ENCODE measurements around the gene MRPS18B.
A peak's percentile ranks its signal among the peaks of the same experiment; 100 is the strongest.

MRPS18B gene

DNA sequence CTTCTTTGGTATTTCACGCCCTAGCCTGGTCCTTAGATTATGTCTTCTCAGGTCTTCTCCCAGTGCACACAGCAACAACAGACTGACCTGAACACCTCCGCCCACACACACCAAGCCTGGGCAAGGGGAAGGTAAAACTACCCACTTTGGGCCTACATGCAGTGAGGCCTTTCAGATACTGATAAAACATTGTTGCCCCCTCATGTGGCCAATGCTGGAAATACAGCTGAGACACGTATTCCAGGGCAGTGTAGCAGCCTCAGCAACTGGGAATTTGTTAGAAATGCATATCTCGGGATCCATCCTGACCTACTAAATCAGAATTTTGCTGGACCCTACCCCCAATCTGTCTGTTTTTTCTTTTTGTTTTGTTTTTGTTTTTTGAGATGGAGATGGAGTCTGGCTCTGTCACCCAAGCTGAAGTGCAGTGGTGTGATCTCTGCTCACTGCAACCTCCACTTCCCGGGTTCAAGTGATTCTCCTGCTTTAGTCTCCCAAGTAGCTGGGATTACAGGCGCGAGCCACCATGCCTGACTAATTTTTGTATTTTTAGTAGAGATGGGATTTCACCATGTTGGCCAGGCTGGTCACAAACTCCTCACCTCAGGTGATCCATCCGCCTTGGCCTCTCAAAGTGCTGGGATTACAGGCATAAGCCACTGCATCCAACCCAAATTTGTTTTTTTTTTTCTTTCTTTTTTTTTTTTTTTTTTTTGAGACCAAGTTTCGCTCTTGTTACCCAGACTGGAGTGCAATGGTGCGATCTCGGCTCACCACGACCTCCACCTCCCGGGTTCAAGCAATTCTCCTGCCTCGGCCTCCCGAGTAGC lies 20.1 kb upstream of the MRPS18B start:
- TF ChIP-seq POLR2A (IDR thresholded peaks at IDR 0.05; ENCODE audit: low read length): peak; percentile 51
- DNase-seq: peak; percentile 72 to 86

DNA sequence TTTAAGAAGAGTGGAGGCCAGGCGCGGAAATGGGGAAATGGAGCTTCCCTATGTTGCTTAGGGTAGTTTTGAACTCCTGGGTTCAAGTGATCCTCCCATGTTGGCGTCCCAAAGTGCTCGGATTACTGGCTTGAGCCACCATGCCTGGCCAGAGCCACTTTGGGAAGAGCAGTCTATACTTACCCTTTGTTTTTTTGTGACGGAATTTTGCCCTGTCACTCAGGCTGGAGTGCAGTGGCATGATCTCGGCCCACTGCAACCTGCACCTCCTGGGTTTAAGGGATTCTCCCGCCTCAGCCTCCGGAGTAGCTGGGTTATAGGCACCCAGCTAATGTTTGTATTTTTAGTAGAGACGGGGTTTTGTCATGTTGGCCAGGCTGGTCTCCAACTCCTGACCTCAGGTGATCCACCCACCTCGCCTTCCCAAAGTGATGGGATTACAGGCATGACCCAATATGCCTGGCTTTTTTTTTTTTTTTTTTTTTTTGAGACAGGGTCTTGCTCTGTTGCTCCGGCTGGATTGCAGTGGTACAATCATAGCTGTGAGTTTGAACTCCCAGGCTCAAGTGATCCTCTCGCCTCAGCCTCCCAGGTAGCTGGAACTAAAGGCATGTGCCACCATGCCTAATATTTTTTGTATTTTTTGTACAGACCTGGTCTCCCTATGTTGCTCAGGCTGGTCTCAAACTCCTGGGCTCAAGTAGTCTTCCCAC lies 18.6 kb upstream of the MRPS18B start:
- TF ChIP-seq GATA1 (IDR thresholded peaks at IDR 0.05; ENCODE audit: low read depth, low read length) (no peak), POLR2A (IDR thresholded peaks at IDR 0.05; ENCODE audit: low read length) (peak; percentile 54)
- DNase-seq: no peak

DNA sequence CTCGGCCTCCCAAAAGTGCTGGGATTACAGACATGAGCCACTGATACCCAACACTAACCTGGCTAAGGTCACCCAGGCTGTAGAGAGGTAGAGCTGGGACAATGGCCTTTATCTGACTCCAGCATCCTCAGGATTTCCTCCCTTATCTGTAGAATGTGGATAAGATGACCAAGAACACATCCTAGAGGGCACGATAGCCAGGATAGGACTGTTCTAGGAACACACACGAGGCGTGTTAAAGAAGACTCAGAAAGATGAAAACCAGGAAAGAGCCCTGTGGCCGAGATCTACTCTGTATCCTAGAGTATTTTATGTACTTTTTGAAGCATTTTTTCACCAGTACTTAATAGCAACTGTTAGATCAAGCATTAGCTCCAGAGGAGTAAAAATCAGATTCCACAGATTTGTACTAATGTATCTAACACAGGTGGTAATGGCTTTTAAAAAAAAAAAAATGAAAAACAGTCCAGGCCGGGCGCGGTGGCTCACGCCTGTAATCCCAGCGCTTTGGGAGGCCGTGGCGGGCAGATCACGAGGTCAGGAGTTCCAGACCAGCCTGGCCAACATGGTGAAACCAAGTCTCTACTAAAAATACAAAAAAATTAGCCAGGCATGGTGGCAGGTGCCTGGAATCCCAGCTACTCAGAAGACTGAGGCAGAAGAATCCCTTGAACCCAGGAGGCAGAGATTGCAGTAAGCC lies 17.9 kb upstream of the MRPS18B start:
- no peak for TF ChIP-seq POLR2A (IDR thresholded peaks at IDR 0.05; ENCODE audit: low read length)
- no peak for TF ChIP-seq GATA1 (IDR thresholded peaks at IDR 0.05; ENCODE audit: low read depth, low read length)
- no peak for DNase-seq

DNA sequence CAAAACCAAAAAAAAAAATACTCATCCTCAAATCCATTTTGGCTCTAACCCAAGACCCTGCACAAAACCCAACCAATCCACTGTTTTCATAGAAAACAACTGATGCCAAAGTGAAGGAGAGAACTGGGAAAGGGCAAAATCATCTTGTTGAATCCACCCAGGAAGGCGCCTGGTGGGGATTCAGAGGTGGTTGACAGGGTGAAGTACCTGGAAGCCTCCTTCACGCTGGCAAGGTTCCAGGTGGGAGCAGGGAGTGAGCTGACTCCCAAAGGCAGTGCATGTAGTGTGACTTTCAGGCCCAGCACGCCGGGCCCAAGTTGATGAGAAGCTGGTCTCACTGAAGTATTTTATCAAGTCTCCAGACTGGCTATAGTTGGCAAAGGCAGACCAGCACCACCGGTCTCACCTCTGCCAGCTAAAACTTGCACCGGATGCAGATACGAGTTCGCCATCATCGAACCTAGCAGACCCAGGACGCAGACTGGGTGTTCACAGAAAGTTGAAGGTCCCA lies 17.1 kb upstream of the MRPS18B start:
- DNase-seq: no peak
- no peak for TF ChIP-seq POLR2A (IDR thresholded peaks at IDR 0.05; ENCODE audit: low read length)
- TF ChIP-seq GATA1 (IDR thresholded peaks at IDR 0.05; ENCODE audit: low read depth, low read length): no peak

DNA sequence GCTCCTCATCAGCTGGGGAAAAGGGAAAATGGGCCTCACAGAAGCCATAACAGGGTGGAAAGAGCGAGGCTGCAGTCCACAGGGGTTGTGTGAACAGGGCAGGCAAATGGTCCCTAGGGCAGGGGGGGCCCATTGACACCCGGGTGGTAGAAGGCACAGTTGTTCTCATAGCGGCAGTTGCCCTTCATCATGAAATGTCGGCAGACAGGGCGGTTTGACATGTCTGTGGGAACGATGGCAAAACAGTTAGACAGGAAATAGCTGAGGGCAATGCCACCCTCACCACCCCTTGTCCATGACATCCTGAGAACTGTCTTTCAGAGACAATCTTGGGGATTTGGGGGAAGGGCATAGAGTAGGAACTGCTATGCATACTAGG lies 16.2 kb upstream of the MRPS18B start:
- no peak for TF ChIP-seq GATA1 (IDR thresholded peaks at IDR 0.05; ENCODE audit: low read depth, low read length)
- no peak for TF ChIP-seq POLR2A (IDR thresholded peaks at IDR 0.05; ENCODE audit: low read length)
- DNase-seq: no peak

DNA sequence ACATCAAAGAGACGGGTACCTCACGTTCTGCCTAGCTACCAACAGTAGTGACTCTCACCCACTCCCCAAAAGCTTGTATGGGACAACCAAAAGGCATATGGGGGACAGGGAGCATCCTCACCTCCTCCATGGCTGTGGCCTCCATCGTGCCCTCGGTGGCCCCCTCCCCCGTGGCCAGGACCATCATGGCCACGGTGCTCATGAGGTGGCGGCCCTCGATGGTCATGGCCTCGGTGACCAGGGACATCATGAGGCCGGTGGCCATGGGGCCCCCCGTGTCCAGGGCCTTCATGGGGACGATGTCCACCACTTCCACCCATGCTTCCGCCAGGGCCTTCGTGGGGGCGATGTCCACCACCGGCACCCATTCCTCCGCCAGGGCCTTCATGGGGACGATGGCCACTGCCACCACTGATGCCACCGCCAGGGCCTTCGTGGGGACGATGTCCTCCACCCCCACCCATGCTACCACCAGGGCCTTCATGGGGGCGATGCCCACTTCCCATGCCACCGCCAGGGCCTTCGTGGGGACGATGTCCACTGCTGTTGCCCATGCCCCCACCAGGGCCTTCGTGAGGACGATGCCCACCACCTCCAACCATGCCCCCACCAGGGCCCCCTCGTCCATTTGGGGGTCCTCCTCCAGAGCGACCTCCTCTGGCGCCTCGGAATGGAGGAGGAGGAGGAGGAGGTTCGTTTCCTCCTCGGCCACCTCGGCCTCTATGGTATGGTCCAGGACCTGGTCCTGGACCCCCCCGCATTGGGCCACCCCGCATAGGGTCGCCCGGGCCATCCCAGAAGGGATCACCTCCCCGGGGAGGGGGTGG lies 15.6 kb upstream of the MRPS18B start:
- DNase-seq: no peak
- no peak for TF ChIP-seq GATA1 (IDR thresholded peaks at IDR 0.05; ENCODE audit: low read depth, low read length)
- TF ChIP-seq POLR2A (IDR thresholded peaks at IDR 0.05; ENCODE audit: low read length): peak; percentile 44

DNA sequence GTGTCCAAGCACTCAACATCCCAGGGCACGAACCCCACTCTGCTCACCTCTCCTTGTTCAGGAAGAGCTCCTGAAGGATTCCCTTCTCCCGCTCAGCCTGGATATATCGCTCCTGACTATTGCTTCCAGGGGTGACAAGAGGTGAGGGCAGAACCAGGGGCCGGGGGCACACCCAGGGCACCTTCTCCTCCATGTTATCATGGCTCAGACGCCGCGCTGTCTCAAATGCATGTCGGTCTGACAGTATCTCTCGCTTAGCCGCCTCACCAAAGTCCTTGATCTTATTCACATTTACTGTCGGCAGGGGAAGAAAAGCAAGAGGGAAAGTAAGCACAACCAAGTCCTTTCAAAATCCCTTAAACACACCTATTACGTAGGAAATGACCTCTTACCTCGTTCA lies 13.7 kb upstream of the MRPS18B start:
- DNase-seq: no peak
- TF ChIP-seq GATA1 (IDR thresholded peaks at IDR 0.05; ENCODE audit: low read depth, low read length): no peak
- TF ChIP-seq POLR2A (IDR thresholded peaks at IDR 0.05; ENCODE audit: low read length): no peak

DNA sequence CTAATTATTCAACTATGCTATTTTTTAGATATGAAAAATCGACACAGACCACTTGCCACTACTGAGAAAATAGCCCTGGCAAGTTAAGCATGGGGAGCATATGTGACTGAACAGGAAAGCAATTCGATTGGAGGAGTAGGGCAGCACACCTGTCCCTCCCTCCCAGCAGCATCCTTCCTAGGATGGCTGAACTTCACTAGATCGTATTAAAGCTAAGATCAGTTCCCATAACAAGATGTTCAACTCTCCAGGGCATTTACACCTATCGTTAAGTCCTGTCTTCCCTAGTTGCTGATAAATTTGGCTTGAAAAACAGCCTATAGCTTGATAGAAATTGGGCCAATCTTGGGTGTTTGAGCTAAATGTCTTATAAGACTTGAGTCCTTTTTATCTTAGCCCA lies 7.6 kb upstream of the MRPS18B start:
- TF ChIP-seq GATA1 (IDR thresholded peaks at IDR 0.05; ENCODE audit: low read depth, low read length) (no peak), POLR2A (IDR thresholded peaks at IDR 0.05; ENCODE audit: low read length) (peak; percentile 23)
- no peak for DNase-seq

DNA sequence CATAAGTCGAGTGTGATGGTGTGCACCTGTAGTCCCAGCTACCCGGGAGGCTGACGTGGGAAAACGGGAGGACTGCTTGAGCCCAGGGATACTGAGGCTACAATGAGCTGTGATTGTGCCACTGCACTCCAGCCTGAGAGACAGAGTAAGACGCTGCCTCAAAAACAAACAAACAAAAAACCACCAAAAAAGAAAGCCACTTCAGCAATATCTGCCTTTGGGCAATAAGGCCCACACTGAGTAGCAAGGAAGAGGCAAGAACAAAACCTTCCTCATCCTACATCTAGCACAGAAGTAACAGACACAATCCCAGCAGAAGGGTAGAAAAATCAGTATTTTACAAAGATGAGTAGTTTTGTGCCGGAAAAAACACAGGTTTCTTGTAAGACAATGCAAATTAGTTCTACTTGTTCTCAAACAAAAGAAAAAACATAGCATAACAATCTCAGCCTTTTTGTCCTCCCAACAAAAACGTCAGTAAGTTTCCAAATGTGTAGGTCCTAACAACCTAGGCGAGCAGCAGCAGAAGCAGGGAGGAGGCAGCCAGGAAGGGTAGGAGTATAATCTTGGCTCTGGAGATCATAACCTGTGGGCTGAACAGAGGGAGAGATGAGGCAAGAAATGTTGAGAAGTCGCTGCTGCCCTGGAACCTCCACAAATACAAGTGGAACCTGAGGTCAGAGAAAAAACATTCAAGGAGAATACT lies 6.3 kb upstream of the MRPS18B start:
- no peak for DNase-seq

DNA sequence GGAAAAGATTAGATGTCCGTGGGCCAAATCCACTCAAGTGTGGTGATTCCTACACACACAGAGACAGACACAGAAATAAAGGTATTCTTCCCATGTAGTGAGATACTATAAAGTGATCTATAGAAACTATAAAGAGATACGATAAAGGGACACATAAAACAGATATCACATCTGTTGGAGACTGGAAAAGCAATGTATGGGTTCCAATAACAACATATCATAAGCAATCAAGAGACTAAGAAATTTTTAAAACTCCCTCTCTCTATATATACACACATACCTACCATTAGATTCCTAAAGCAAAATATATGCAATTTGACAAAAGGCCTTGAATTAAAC lies 5.8 kb upstream of the MRPS18B start:
- no peak for TF ChIP-seq POLR2A (IDR thresholded peaks at IDR 0.05; ENCODE audit: low read length)
- no peak for TF ChIP-seq GATA1 (IDR thresholded peaks at IDR 0.05; ENCODE audit: low read depth, low read length)

More for the DNA sequence above, 6.3 kb upstream of the MRPS18B start:
- TF ChIP-seq POLR2A (IDR thresholded peaks at IDR 0.05; ENCODE audit: low read length) (no peak), GATA1 (IDR thresholded peaks at IDR 0.05; ENCODE audit: low read depth, low read length) (no peak)

DNA sequence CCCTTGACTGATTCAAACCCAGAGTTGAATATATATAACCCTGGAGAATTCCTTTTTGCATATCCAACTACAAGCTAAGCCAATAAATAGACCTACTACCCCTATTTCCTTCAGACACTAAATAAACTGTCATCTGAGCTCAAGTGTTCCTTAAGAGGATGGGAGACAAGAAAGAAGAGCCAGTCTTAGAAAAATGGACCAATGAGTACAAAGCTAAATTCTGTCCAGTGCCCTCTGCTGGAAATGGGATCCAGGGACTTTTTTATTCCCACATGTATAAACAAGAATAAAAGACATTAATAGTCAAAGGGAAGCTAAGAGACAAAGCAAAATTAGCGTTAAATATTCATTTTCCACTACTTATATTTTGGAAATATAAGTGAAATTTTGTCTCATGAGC lies 5.4 kb upstream of the MRPS18B start:
- DNase-seq: no peak
- TF ChIP-seq POLR2A (IDR thresholded peaks at IDR 0.05; ENCODE audit: low read length) (peak; percentile 22), GATA1 (IDR thresholded peaks at IDR 0.05; ENCODE audit: low read depth, low read length) (no peak)

More for the DNA sequence above, 5.8 kb upstream of the MRPS18B start:
- DNase-seq: no peak

DNA sequence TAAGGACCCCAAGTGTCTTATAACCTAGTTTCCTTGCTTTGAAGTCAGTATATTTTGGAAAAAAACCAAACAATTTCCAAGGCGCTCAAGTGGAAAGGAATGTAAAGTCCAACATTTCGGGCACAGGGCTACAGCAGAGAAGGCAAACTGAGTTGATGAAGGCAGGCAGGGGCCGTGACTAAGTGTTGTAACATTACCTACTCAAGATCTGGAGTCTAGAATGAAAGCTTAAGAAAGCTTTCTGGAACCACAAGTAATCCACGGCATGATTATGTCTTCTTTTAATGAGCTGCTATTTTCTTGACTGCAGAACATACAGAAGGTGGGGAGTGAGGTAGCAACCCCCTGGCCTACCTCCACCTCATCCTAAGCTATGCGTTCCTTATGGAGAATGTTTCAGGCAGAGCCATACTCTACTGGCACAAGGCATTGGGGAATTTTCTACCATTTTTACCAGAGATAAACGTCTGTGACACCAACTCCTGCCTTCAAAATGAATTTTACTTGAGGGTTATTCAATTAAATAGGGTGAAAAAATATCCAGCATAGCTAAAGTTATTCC lies 4.9 kb upstream of the MRPS18B start:
- DNase-seq: no peak
- TF ChIP-seq GATA1 (IDR thresholded peaks at IDR 0.05; ENCODE audit: low read depth, low read length) (no peak), POLR2A (IDR thresholded peaks at IDR 0.05; ENCODE audit: low read length) (peak; percentile 64)

Data from erythroblast (primary cell).